IPS-20b (cell line): Measurements from ENCODE around the gene ANXA2.
A peak's percentile ranks its signal among the peaks of the same experiment; 100 is the strongest.

Experiments
- H3K27ac ChIP-seq: one replicate; pipeline ENCODE4 v1.5.1; 2013; ENCODE audit warnings: low read length
- H3K27me3 ChIP-seq: 2 replicates; pipeline ENCODE4 v1.6.1; 2013; ENCODE audit warnings: mild to moderate bottlenecking, low read length, inconsistent platforms; ENCODE audit not compliant: insufficient read depth
- H3K36me3 ChIP-seq: 2 replicates; pipeline ENCODE4 v1.6.1; 2013; ENCODE audit warnings: low read depth, mild to moderate bottlenecking, inconsistent platforms, low read length, moderate library complexity; ENCODE audit not compliant: insufficient read depth
- H3K4me1 ChIP-seq: 2 replicates; pipeline ENCODE4 v1.6.1; 2013; ENCODE audit warnings: mild to moderate bottlenecking, control low read depth, inconsistent platforms, low read length, moderate library complexity; ENCODE audit not compliant: insufficient read depth
- H3K4me3 ChIP-seq: 2 replicates; pipeline ENCODE4 v1.5.1; 2013; ENCODE audit warnings: mild to moderate bottlenecking, low read length, inconsistent platforms
- H3K9ac ChIP-seq: 2 replicates; pipeline ENCODE4 v1.6.1; 2013; ENCODE audit warnings: low read depth, mild to moderate bottlenecking, inconsistent platforms, low read length, moderate library complexity
- H3K9me3 ChIP-seq: 2 replicates; pipeline ENCODE4 v1.6.1; 2013; ENCODE audit warnings: mild to moderate bottlenecking, low read depth, low read length, inconsistent platforms; ENCODE audit not compliant: insufficient read depth

The ANXA2 gene

DNA sequence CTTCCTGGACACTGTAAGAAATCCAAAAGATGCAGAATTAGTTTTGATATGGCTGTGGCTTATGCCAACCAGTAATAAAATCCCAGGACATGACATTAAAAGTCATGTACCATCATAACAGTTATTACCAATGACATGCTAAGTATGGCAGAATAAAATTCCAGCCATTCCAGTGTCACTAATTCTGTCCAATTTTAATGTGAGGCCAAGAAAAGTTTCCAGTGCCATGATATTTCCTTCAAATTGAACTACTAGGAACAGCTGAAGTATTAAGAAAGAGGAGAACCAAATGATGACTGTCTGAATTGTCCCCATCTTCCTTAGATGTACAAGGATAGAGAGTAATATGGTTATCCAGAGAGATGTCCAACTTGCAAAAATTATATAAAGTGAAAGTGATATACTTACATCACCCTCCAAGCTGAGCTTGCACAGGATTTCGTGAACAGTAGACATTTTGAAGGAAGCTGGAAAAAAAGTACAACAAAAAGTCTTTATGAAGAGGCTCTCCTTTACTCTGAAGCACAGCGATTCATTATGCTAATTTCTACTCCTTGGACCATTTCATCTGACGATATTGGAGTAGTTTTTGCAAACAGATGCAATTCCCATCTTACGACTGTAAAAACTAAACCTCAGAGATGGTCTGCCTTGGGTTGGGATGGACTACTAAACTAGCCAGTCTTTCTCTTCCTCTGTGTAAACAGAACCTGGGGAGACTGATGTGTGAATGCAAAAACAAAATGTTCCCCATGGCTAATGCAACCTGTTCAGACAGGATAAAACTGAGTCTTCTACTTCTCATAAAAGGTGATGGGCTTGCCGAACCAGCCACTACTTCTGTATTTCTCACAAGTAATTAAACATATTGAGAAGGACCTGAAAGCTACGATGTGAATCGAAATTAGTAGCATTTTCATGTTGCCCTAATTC lies 11.9 kb downstream of the ANXA2 start:
- Histone ChIP-seq H3K9me3 (no peaks in the 10 kb centered on the region), H3K27ac (no peak overlapping the region), H3K4me3 (no peak overlapping the region), H3K9ac (no peak overlapping the region), H3K27me3 (no peaks in the 10 kb centered on the region), H3K4me1 (peaks cover 13% of the 10 kb centered on the region; the same call in 1 of the 2 replicates), H3K36me3 (peaks cover 8% of the 10 kb centered on the region)

DNA sequence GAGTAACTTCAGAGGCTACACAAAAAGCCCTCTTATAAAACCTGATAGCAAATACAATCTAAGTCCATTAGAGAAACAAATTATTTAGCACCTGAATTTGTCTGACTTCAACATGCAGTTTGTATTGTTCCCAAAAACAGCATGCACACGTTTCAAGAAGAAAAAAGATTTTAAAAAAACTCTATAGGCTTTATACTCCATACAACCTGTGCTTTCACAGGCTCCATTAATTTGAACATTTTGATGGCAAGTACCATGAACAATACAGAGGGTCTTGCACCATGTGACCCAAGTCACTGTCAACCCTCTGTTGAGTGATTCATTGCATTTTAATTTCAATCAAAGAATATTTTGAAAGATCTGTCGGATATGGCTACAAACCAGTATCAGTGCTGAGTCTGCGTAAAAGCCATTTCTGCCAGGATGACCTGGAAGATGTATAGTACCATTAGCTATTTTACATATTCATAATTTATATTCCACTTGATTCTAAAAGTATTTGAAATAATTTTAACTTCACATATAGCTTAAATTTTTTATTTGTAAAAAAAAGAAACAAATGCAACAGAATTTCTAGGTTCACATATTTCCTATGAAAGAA lies 13.2 kb downstream of the ANXA2 start:
- Histone ChIP-seq H3K27me3 (no peaks in the 10 kb centered on the region), H3K9me3 (no peaks in the 10 kb centered on the region), H3K36me3 (peaks cover 15% of the 10 kb centered on the region), H3K4me3 (no peak overlapping the region), H3K4me1 (peaks cover 1% of the 10 kb centered on the region; the same call in 1 of the 2 replicates), H3K9ac (no peak overlapping the region), H3K27ac (no peak overlapping the region)

DNA sequence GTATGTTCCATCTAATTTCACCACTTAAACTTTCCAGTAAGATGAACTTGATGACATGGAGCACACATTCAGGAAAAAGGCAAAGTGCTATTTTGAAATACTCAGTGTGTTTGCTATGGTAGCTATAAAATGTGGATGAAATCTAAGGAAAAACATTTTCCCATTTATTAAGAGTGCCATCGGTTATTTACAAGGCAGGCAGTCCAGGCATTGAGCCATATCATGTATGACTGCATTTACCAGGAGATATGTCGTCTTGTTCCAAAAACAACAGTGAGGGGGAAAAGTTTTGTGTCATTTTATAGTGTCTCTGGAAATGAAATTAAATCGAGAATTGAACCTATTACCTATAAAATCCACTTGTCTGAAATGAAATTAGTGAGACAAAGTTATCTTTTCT lies 13.7 kb downstream of the ANXA2 start:
- no peaks in the 10 kb centered on the region for H3K9me3 ChIP-seq
- no peak overlapping the region for H3K4me3 ChIP-seq
- no peaks in the 10 kb centered on the region for H3K4me1 ChIP-seq
- H3K27ac ChIP-seq, result no peak overlapping the region
- H3K9ac ChIP-seq, result no peak overlapping the region
- H3K36me3 ChIP-seq, result peaks cover 15% of the 10 kb centered on the region
- no peaks in the 10 kb centered on the region for H3K27me3 ChIP-seq

DNA sequence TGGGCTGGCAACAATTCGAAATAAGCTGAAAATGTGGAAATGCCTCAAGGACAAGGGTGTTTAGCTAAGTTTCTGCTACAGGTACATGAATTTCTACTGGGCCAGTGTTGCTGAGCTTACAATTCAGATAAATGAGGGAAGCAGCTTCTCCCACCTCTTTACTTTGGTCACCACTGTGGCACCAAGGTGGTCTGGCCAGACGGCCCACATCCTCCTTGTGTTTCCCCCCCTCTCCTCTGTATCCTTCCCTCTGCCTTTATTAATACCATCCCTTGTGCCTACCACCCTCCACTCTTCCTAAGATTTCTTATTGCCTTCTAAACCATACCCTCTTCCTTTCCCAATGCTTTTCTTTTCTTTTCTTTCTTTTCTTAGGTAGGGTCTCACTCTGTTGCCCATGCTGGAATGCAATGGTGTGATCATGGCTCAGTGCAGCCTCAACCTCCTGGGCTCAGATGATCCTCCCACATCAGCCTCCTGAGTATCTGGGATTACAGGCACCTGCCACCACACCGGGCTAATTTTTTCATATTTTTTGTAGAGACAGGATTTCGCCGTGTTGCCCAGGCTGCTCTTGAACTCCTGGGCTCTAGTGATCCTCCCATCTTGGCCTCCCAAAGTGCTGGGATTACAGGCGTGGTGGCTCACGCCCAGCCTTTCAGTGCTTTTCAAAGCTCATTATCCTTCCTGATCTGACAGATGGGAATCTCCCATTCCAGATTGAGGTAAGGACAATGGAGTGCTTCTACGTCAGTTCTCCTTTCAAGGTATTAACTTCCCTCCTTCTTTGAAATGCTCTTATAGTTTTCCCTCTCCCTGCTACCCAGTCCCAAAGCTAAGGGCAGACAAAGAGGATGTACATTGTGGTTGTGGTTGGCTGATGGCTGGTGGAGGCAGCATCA lies 14.8 kb downstream of the ANXA2 start:
- peaks cover 15% of the 10 kb centered on the region for H3K36me3 ChIP-seq
- no peaks in the 10 kb centered on the region for H3K27me3 ChIP-seq
- no peak overlapping the region for H3K9ac ChIP-seq
- no peaks in the 10 kb centered on the region for H3K4me1 ChIP-seq
- no peak overlapping the region for H3K4me3 ChIP-seq
- no peaks in the 10 kb centered on the region for H3K9me3 ChIP-seq
- H3K27ac ChIP-seq, result no peak overlapping the region

DNA sequence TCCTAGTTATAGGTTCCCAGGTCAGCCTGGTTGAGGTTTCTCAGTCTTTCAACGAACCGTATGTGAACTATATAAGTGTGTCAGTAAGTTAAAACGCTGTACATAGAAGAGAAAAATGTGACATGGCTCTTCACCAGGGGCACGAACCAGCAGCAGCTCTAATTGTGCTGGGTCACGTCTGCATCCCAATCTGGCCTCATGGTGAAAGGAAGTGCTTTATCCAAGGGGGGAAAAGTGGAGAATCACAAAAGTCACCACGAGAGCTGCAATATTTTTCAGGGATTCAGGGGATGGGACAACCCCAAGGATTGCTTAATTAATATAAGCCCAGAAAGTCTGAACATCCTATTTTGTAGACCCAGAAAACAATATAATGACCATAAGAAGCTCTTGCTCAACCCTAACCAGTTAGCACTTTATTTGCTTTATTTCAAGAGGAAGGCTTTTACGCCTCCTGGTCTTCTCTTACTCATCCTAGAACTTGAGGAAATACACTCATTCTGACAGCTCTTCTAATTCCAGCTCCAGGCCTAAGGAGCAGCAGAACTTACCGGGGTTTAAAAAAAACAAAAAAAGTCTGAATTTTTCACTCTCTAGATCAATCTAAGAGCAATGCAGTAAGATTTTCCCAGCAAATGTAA lies 16.5 kb downstream of the ANXA2 start:
- no peak overlapping the region for H3K27ac ChIP-seq
- no peaks in the 10 kb centered on the region for H3K27me3 ChIP-seq
- peaks cover 5% of the 10 kb centered on the region; the same call in 1 of the 2 replicates for H3K4me1 ChIP-seq
- H3K36me3 ChIP-seq, result peaks cover 15% of the 10 kb centered on the region
- no peaks in the 10 kb centered on the region for H3K9me3 ChIP-seq
- no peak overlapping the region for H3K9ac ChIP-seq
- no peak overlapping the region for H3K4me3 ChIP-seq

DNA sequence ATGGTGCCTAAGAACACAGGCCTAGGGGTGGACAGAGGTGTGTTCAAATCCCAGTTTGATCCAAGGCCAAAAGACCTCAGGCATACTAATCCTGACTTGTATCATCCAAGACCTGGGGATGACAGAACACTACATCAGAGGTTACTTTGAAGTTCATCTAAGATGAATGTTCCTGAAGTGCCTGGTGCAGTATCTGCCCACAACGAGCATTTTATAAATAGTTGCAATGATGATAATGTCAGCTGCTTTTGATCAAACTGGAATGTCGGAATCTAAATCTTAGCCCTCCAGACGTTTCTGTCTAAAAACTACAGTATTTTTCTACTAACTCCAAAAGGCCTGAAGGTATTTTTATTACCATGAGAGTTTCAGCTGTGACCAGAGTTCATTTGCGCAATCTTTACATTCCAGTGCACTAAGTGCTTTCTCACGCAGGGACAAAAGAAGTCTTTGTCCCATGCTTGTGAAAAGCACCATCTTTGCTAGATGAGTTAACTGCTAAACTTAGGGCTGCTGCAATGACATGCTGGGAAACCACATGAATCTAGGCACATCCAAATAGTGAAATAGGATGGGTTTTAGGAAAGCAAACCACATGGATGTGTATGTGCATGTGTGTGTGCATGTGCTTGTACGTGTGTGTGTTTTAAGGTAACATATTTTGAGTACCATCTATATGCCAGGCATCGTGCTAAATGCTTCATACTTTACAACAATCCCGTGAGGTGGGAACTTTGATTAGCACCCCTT lies 18.1 kb downstream of the ANXA2 start:
- peaks cover 15% of the 10 kb centered on the region for H3K4me1 ChIP-seq
- H3K36me3 ChIP-seq, result peaks cover 14% of the 10 kb centered on the region
- H3K9ac ChIP-seq, result no peak overlapping the region
- H3K9me3 ChIP-seq, result no peaks in the 10 kb centered on the region
- H3K27me3 ChIP-seq, result no peaks in the 10 kb centered on the region
- no peak overlapping the region for H3K4me3 ChIP-seq
- no peak overlapping the region for H3K27ac ChIP-seq

DNA sequence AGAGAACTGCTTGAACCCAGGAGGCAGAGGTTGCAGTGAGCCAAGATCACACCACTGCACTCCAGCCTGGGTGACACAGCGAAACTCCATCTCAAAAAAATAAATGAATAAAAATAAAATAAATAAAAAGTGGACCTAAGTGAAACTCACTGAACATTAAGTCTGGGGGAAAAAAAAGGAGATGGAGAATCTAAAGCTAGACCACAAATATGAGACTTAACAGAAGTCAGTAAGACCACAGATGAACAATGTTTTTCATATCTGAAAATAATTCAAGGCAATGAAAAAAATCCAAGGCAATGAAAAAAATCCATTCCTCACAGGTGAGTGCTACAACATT lies 18.6 kb downstream of the ANXA2 start:
- H3K27me3 ChIP-seq, result no peaks in the 10 kb centered on the region
- H3K9ac ChIP-seq, result no peak overlapping the region
- no peaks in the 10 kb centered on the region for H3K9me3 ChIP-seq
- H3K4me3 ChIP-seq, result no peak overlapping the region
- peaks cover 20% of the 10 kb centered on the region for H3K4me1 ChIP-seq
- peaks cover 10% of the 10 kb centered on the region for H3K36me3 ChIP-seq
- H3K27ac ChIP-seq, result no peak overlapping the region

DNA sequence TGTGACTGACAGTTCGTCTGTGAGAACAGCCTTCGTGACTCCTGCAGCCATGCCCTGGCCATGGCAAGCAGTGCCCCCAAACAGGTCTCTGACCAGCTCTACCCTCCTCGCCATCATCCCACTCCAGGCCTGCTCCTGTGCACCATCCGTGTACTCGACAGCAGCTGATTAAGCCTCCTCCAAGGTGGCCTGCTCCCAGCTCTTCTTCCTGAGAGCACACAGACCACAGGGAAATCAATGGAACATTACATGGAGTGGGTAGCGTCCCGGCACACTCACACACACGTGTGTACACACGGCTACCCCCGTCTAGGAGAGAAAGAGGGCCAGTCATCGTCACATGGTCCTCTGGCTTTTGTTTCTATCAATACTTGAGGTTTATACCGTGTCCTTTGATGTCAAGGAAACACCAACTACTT lies 21.1 kb downstream of the ANXA2 start:
- Histone ChIP-seq H3K4me3 (no peak overlapping the region), H3K27me3 (no peaks in the 10 kb centered on the region), H3K27ac (no peak overlapping the region), H3K36me3 (peaks cover 17% of the 10 kb centered on the region), H3K9me3 (no peaks in the 10 kb centered on the region), H3K4me1 (peaks cover 20% of the 10 kb centered on the region), H3K9ac (no peak overlapping the region)

DNA sequence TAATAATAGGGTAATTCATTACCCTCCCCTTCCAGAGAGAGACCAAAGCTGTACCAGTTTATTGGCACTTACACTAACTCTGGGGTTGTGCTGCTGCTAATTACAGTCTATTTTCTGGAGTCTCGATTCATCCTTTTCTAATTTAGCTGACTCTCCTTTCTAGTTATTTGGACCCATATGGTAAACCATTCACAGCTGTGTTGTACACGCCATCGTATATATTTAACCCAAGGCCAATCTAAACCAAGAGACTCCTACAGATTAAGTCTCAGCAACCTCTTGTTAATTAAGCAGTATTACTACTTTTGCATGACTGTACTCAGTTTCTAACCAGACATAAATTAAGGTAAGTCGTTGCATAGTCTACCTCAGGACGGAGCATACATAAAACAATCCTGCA lies 22.5 kb downstream of the ANXA2 start:
- H3K9me3 ChIP-seq, result no peaks in the 10 kb centered on the region
- peaks cover 12% of the 10 kb centered on the region for H3K36me3 ChIP-seq
- H3K27me3 ChIP-seq, result peaks cover 9% of the 10 kb centered on the region
- no peak overlapping the region for H3K9ac ChIP-seq
- H3K27ac ChIP-seq, result no peak overlapping the region
- peaks cover 20% of the 10 kb centered on the region for H3K4me1 ChIP-seq
- H3K4me3 ChIP-seq, result no peak overlapping the region

DNA sequence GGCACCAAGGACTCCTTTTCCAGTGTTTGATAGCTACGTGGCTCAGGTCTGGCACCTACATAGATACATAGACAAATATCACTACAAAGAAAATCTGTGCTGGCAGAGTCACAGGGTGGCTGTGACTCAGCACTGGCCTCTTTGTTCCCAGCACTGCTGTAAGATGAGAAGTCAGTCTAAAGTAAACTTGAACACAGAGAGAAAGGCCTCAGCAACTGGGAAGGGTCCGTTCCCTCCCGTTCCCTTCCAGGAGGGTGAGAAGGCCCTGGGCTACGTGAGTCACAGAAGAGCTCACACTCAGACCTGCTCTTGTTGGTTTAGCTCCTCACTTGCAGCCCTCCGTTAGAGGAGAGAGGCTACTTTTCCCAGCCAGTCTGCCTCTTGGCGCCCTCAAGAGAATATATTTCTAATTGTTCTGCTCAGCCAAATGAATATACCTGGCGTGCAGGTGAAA lies 23.1 kb downstream of the ANXA2 start:
- peaks cover 20% of the 10 kb centered on the region for H3K4me1 ChIP-seq
- H3K36me3 ChIP-seq, result peaks cover 12% of the 10 kb centered on the region; the same call in 1 of the 2 replicates
- no peak overlapping the region for H3K4me3 ChIP-seq
- no peaks in the 10 kb centered on the region for H3K9me3 ChIP-seq
- H3K9ac ChIP-seq, result peak overlapping the region; percentile 8; the same call in 1 of the 2 replicates
- no peak overlapping the region for H3K27ac ChIP-seq
- peaks cover 15% of the 10 kb centered on the region for H3K27me3 ChIP-seq
